Measurements from ENCODE around the gene UVRAG. TPM values are rescaled to one million over a fixed set of nuclear protein-coding genes. Genes with fewer than 3 reads are reported as not detected.

The UVRAG gene
- total RNA-seq, 2 experiments from 2014 or later: 16.5 to 19.5 TPM

- Mint-ChIP-seq H3K4me3 (no peak overlapping the region), H3K27ac (no peak overlapping the region), H3K9me3 (no peaks in the 10 kb centered on the region), H3K36me3 (ENCODE audit: low read depth) (peaks cover 90% of the 10 kb centered on the region), H3K4me1 (ENCODE audit: low read depth) (no peaks in the 10 kb centered on the region), H3K27me3 (no peaks in the 10 kb centered on the region)
- Histone ChIP-seq H3K4me3 (ENCODE audit: low read length) (no peak overlapping the region), H3K36me3 (ENCODE audit: insufficient read depth, low read length) (peaks cover 38% of the 10 kb centered on the region), H3K27me3 (ENCODE audit: control insufficient read depth in 1 of 2, insufficient read depth in 2 of 2, low read length in 2 of 2) (no peaks in the 10 kb centered on the region), H3K4me1 (ENCODE audit: insufficient read depth, low read length) (no peaks in the 10 kb centered on the region), H3K27ac (ENCODE audit: low read depth in 1 of 2, low read length in 2 of 2) (no peak overlapping the region), H3K9me3 (ENCODE audit: control insufficient read depth in 1 of 2, insufficient read depth in 1 of 2, low read length in 2 of 2) (no peaks in the 10 kb centered on the region)
- DNase-seq (no peak), ATAC-seq (ENCODE audit: poor library complexity) (no peak)
- POLR2A ChIA-PET: no interaction called here
- intact Hi-C loops (cut with DNase I, micrococcal nuclease): no loop called here
- CTCF ChIA-PET: no interaction called here
- TF ChIP-seq CTCF (IDR thresholded peaks at IDR 0.05): no peak
Observed at GRCh38 chr11:76007166-76007565, 192.2 kb downstream of the UVRAG start.

GRCh38 chr11:76008474-76008873 is 193.5 kb downstream of the UVRAG start:
- Histone ChIP-seq H3K27me3 (ENCODE audit: control insufficient read depth in 1 of 2, insufficient read depth in 2 of 2, low read length in 2 of 2) (no peaks in the 10 kb centered on the region), H3K36me3 (ENCODE audit: insufficient read depth, low read length) (peaks cover 38% of the 10 kb centered on the region), H3K27ac (ENCODE audit: low read depth in 1 of 2, low read length in 2 of 2) (no peak overlapping the region), H3K4me3 (ENCODE audit: low read length) (no peak overlapping the region), H3K9me3 (ENCODE audit: control insufficient read depth in 1 of 2, insufficient read depth in 1 of 2, low read length in 2 of 2) (no peaks in the 10 kb centered on the region), H3K4me1 (ENCODE audit: insufficient read depth, low read length) (no peaks in the 10 kb centered on the region)
- no peak overlapping the region for H3K4me3 Mint-ChIP-seq
- ATAC-seq (ENCODE audit: poor library complexity): no peak
- H3K27me3 Mint-ChIP-seq: no peaks in the 10 kb centered on the region
- peaks cover 95% of the 10 kb centered on the region for H3K36me3 Mint-ChIP-seq (ENCODE audit: low read depth)
- intact Hi-C loops (cut with DNase I, micrococcal nuclease): no loop called here
- no peak for TF ChIP-seq CTCF (IDR thresholded peaks at IDR 0.05)
- H3K4me1 Mint-ChIP-seq (ENCODE audit: low read depth): no peaks in the 10 kb centered on the region
- no peak for DNase-seq
- H3K27ac Mint-ChIP-seq: no peak overlapping the region
- POLR2A ChIA-PET: no interaction called here
- H3K9me3 Mint-ChIP-seq: no peaks in the 10 kb centered on the region
- CTCF ChIA-PET: no interaction called here

- Mint-ChIP-seq H3K9me3 (no peaks in the 10 kb centered on the region), H3K27me3 (no peaks in the 10 kb centered on the region), H3K4me3 (no peak overlapping the region), H3K27ac (no peak overlapping the region), H3K36me3 (ENCODE audit: low read depth) (peaks cover 94% of the 10 kb centered on the region), H3K4me1 (ENCODE audit: low read depth) (no peaks in the 10 kb centered on the region)
- Histone ChIP-seq H3K27ac (ENCODE audit: low read depth in 1 of 2, low read length in 2 of 2) (no peak overlapping the region), H3K4me3 (ENCODE audit: low read length) (no peak overlapping the region), H3K27me3 (ENCODE audit: control insufficient read depth in 1 of 2, insufficient read depth in 2 of 2, low read length in 2 of 2) (no peaks in the 10 kb centered on the region), H3K4me1 (ENCODE audit: insufficient read depth, low read length) (no peaks in the 10 kb centered on the region), H3K9me3 (ENCODE audit: control insufficient read depth in 1 of 2, insufficient read depth in 1 of 2, low read length in 2 of 2) (no peaks in the 10 kb centered on the region), H3K36me3 (ENCODE audit: insufficient read depth, low read length) (peaks cover 36% of the 10 kb centered on the region)
- DNase-seq: no peak
- no peak for ATAC-seq (ENCODE audit: poor library complexity)
- no peak for TF ChIP-seq CTCF (IDR thresholded peaks at IDR 0.05)
- ChIA-PET CTCF (no interaction called here), POLR2A (interaction anchor here (0.6 kb wide), 1 partner anchor 32 kb away, joined by 3 read pairs; no protein-coding TSS in a partner anchor)
- intact Hi-C loops (cut with DNase I, micrococcal nuclease): no loop called here
Observed at GRCh38 chr11:76010051-76010450, 195.0 kb downstream of the UVRAG start.

All from CD4-positive, alpha-beta T cell (primary cell).